Esophagus mucosa (tissue), 1 donor: ENCODE data around the gene CXADR. TPM values are rescaled to one million over a fixed set of nuclear protein-coding genes. Genes with fewer than 3 reads are reported as not detected.
A peak's percentile ranks its signal among the peaks of the same experiment; 100 is the strongest.

Source experiments
- ATAC-seq: fragments of 200-7000 bp; cut with Tn5 transposase; one replicate; pipeline ENCODE4 v1.9.1; 2020
- total RNA-seq: library from RNA; stranded (reverse); gene quantifications from one replicate; pipeline ENCODE4 v1.2.4, GENCODE V29; 2023
- donor health status: DM: yes; HTN: yes; CAD: no.

Gene CXADR
- total RNA-seq, 1 donor from 2014 or later = 34.9 TPM

GRCh38 chr21:17542371-17543011, 29.6 kb downstream of the CXADR start:
- no peak for ATAC-seq

GRCh38 chr21:17545007-17545406, 32.2 kb downstream of the CXADR start:
- no peak for ATAC-seq

GRCh38 chr21:17548262-17548661, 35.4 kb downstream of the CXADR start:
- ATAC-seq = peak; percentile 37

GRCh38 chr21:17550671-17551308, 37.9 kb downstream of the CXADR start:
- no peak for ATAC-seq

- no peak for ATAC-seq
Measured at GRCh38 chr21:17552410-17552809, 39.6 kb downstream of the CXADR start.

GRCh38 chr21:17554120-17554519, 41.3 kb downstream of the CXADR start:
- no peak for ATAC-seq

- no peak for ATAC-seq
Measured at GRCh38 chr21:17554679-17555465, 42.0 kb downstream of the CXADR start.

GRCh38 chr21:17560377-17561025, 47.7 kb downstream of the CXADR start:
- no peak for ATAC-seq

GRCh38 chr21:17570786-17571185, 57.9 kb downstream of the CXADR start:
- ATAC-seq = no peak

- ATAC-seq = no peak
Measured at GRCh38 chr21:17572431-17572830, 59.6 kb downstream of the CXADR start.

- no peak for ATAC-seq
Measured at GRCh38 chr21:17575076-17575475, 62.2 kb downstream of the CXADR start.

GRCh38 chr21:17576080-17576835, 63.4 kb downstream of the CXADR start:
- ATAC-seq = no peak

- ATAC-seq = no peak
Measured at GRCh38 chr21:17577701-17578100, 64.9 kb downstream of the CXADR start.

- ATAC-seq = peak; percentile 69
Measured at GRCh38 chr21:17578162-17578561, 65.3 kb downstream of the CXADR start.

- no peak for ATAC-seq
Measured at GRCh38 chr21:17578876-17579275, 66.0 kb downstream of the CXADR start.

- no peak for ATAC-seq
Measured at GRCh38 chr21:17580319-17580718, 67.5 kb downstream of the CXADR start.

- no peak for ATAC-seq
Measured at GRCh38 chr21:17583898-17584297, 71.1 kb downstream of the CXADR start.

- ATAC-seq = no peak
Measured at GRCh38 chr21:17585875-17586450, 73.1 kb downstream of the CXADR start.

- ATAC-seq = no peak
Measured at GRCh38 chr21:17590430-17590829, 77.6 kb downstream of the CXADR start.

- ATAC-seq = no peak
Measured at GRCh38 chr21:17597680-17598079, 84.8 kb downstream of the CXADR start.

GRCh38 chr21:17598437-17598836, 85.6 kb downstream of the CXADR start:
- no peak for ATAC-seq

GRCh38 chr21:17602874-17603273, 90.0 kb downstream of the CXADR start:
- ATAC-seq = no peak
